A673 (cell line): ENCODE measurements around the gene EHD4. TPM values are rescaled to one million over a fixed set of nuclear protein-coding genes. Genes with fewer than 3 reads are reported as not detected.

ENCODE experiments used
- BruUV-seq: library from RNA; stranded (reverse); fragments of 400-500 nt; replicated peaks from 2 replicates; lab custom pipeline; 2021; lab: Mats Ljungman, UMichigan
- CTCF ChIA-PET: fragments of 300-600 bp; sonication (Branson Sonifier 250); formaldehyde crosslinking; loops from one replicate; lab custom pipeline; 2022; ENCODE audit warnings: antibody characterized with exemption; lab: Charles Lee
- POLR2A ChIA-PET: fragments of 300-600 bp; sonication (Branson Sonifier 250); formaldehyde crosslinking; loops from one replicate; lab custom pipeline; 2022; ENCODE audit warnings: antibody characterized with exemption; ENCODE audit not compliant: low non-redundant PET; lab: Charles Lee
- DNase-seq: peaks from one replicate; pipeline ENCODE4 v3.0.0-alpha.2; 2015; ENCODE audit warnings: low spot score
- H3K27ac ChIP-seq: fragments of 200-600 bp; sonication (generic); 2 replicates; pipeline ENCODE4 v1.5.1; 2016; ENCODE audit warnings: mixed run types, low read depth, mild to moderate bottlenecking, mixed read lengths, antibody characterized with exemption, low read length; ENCODE audit not compliant: poor library complexity, severe bottlenecking
- H3K27me3 ChIP-seq: fragments of 200-600 bp; sonication (generic); replicated peaks from 2 replicates; pipeline ENCODE4 v1.6.1; 2017; ENCODE audit warnings: mixed run types, low read depth, mild to moderate bottlenecking, mixed read lengths, antibody characterized with exemption, low read length; ENCODE audit not compliant: insufficient read depth, poor library complexity
- H3K36me3 ChIP-seq: fragments of 200-600 bp; sonication (generic); 2 replicates; pipeline ENCODE4 v1.6.1; 2016; ENCODE audit warnings: mixed run types, mild to moderate bottlenecking, mixed read lengths, antibody characterized with exemption, low read length; ENCODE audit not compliant: insufficient read depth, poor library complexity, severe bottlenecking
- H3K4me1 ChIP-seq: fragments of 200-600 bp; sonication (generic); 2 replicates; pipeline ENCODE4 v1.6.1; 2017; ENCODE audit warnings: mixed run types, mild to moderate bottlenecking, mixed read lengths, antibody characterized with exemption, low read length; ENCODE audit not compliant: insufficient read depth, poor library complexity, severe bottlenecking
- H3K4me3 ChIP-seq: fragments of 200-600 bp; sonication (generic); 2 replicates; pipeline ENCODE4 v1.5.1; 2016; ENCODE audit warnings: low read depth, mixed run types, mild to moderate bottlenecking, mixed read lengths, low read length; ENCODE audit not compliant: poor library complexity, severe bottlenecking
- H3K9me3 ChIP-seq: fragments of 200-600 bp; sonication (generic); 2 replicates; pipeline ENCODE4 v1.6.1; 2016; ENCODE audit warnings: mixed run types, low read depth, mild to moderate bottlenecking, mixed read lengths, antibody characterized with exemption, low read length; ENCODE audit not compliant: poor library complexity, severe bottlenecking
- EZH2 ChIP-seq: fragments of 200-600 bp; sonication (generic); IDR thresholded peaks from 2 replicates; pipeline ENCODE4 v1.6.1; 2017; ENCODE audit warnings: borderline replicate concordance, low read depth, mild to moderate bottlenecking, mixed read lengths, antibody characterized with exemption, low read length; ENCODE audit not compliant: poor library complexity, severe bottlenecking
- intact Hi-C: fragments of 100-400 bp; cut with micrococcal nuclease; formaldehyde crosslinking; loops from one replicate; pipeline ENCODE4 v1.10.0; 2022; ENCODE audit not compliant: unreplicated experiment
- total RNA-seq: library from RNA; stranded (reverse); gene quantifications from 2 replicates; pipeline ENCODE4 v1.2.3, GENCODE V29; 2021
- TF ChIP-seq, protein P1 (sequence below): fragments of 300-800, 200-600 bp; sonication (generic); conservative IDR thresholded peaks from 2 replicates; pipeline ENCODE4 v1.5.1; 2017; ENCODE audit warnings: low read depth, mild to moderate bottlenecking, antibody characterized with exemption, low read length, moderate library complexity, mixed read lengths

The EHD4 gene
- total RNA-seq, 1 experiment from 2014 or later = 29.4 TPM

GRCh38 chr15:41879321-41879845 lies 93.0 kb downstream of the EHD4 start:
- ChIA-PET POLR2A (no interaction called here), CTCF (no interaction called here)
- H3K4me1 ChIP-seq = no peaks in the 10 kb centered on the region
- no peak for DNase-seq
- no TSS peak for BruUV-seq
- H3K36me3 ChIP-seq = no peaks in the 10 kb centered on the region
- no peak for TF ChIP-seq EZH2
- TF ChIP-seq, protein P1, sequence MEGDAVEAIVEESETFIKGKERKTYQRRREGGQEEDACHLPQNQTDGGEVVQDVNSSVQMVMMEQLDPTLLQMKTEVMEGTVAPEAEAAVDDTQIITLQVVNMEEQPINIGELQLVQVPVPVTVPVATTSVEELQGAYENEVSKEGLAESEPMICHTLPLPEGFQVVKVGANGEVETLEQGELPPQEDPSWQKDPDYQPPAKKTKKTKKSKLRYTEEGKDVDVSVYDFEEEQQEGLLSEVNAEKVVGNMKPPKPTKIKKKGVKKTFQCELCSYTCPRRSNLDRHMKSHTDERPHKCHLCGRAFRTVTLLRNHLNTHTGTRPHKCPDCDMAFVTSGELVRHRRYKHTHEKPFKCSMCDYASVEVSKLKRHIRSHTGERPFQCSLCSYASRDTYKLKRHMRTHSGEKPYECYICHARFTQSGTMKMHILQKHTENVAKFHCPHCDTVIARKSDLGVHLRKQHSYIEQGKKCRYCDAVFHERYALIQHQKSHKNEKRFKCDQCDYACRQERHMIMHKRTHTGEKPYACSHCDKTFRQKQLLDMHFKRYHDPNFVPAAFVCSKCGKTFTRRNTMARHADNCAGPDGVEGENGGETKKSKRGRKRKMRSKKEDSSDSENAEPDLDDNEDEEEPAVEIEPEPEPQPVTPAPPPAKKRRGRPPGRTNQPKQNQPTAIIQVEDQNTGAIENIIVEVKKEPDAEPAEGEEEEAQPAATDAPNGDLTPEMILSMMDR = no peak
- H3K4me3 ChIP-seq = no peak overlapping the region
- H3K27ac ChIP-seq = no peak overlapping the region
- intact Hi-C loops = no loop called here
- no peaks in the 10 kb centered on the region for H3K27me3 ChIP-seq
- H3K9me3 ChIP-seq = no peaks in the 10 kb centered on the region

- ChIA-PET CTCF (no interaction called here), POLR2A (no interaction called here)
- no peak for DNase-seq
- Histone ChIP-seq H3K27ac (no peak overlapping the region), H3K27me3 (no peaks in the 10 kb centered on the region), H3K4me1 (no peaks in the 10 kb centered on the region), H3K4me3 (no peak overlapping the region), H3K9me3 (no peaks in the 10 kb centered on the region), H3K36me3 (no peaks in the 10 kb centered on the region)
- BruUV-seq = no TSS peak
- TF ChIP-seq, protein P1 = no peak
- TF ChIP-seq EZH2 = no peak
- intact Hi-C loops = no loop called here
Measured at GRCh38 chr15:41878355-41878699, 94.0 kb downstream of the EHD4 start.

DNA sequence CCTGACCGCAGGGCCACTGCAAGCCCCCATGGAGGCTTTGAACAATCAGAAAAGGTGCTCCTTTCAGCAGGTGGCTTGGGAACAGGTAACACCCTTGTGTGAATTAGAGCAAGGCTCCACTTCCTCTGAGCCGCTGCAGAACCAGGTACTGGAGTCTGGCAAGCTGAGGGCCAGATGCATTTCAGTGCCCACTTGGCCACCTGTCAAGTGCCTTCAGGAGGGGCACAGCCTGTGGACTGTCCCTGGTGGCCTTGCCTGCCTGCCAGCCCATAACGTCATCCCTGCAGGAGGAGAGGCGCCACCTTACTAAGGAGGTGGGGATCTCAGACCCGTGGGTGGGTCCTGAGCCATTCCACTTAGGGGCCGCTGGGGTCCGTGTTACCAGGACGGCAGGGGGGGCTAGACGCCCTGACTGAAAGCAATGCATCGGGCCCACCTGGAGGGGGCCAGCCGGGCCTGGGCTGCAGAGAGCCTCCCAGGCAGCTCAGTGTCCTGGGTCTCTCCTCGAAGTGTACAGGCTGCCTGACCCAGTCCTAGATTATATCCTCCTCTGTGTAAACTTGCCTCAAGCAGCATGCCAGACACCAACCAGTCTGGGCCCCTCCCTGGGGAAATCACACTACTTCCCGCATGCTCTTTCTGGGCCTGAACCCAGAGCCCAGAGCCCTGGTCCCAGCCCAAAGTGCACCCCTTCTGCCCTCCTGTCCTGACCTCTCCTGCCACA lies 94.6 kb downstream of the EHD4 start:
- no peak for TF ChIP-seq EZH2
- TF ChIP-seq, protein P1 = no peak
- Histone ChIP-seq H3K27ac (no peak overlapping the region), H3K9me3 (no peaks in the 10 kb centered on the region), H3K4me3 (no peak overlapping the region), H3K36me3 (no peaks in the 10 kb centered on the region), H3K27me3 (no peaks in the 10 kb centered on the region), H3K4me1 (no peaks in the 10 kb centered on the region)
- intact Hi-C loops = no loop called here
- no TSS peak for BruUV-seq
- DNase-seq = no peak
- ChIA-PET POLR2A (no interaction called here), CTCF (no interaction called here)
